Lower leg skin (tissue), 4 donors: ENCODE results near the gene NTM. TPM values are rescaled to one million over a fixed set of nuclear protein-coding genes. Genes with fewer than 3 reads are reported as not detected.

Source experiments
- DNase-seq, 2 donors: peaks; one replicate each; pipeline ENCODE4 v3.0.0-alpha.2; 2019; ENCODE audit warnings: low spot score in 2 of 2
- H3K4me3 ChIP-seq: fragments of 200-600 bp; sonication (generic); 2 replicates; pipeline ENCODE4 v1.5.1; 2017; ENCODE audit warnings: mild to moderate bottlenecking, low read depth; ENCODE audit not compliant: poor library complexity, severe bottlenecking
- POLR2A ChIP-seq, 2 donors: fragments of 450-650 bp; IDR thresholded peaks; one replicate each; pipeline ENCODE4 v1.6.1; 2016 to 2017; ENCODE audit warnings: antibody characterized with exemption in 2 of 2, mild to moderate bottlenecking in 1 of 2, moderate library complexity in 1 of 2
- WGBS, 2 donors: methylation state at CpG; one replicate each; pipeline ENCODE4 v1.1.5; 2018; 5-methylcytosine and 5-hydroxymethylcytosine counted together
- intact Hi-C: fragments of 100-400 bp; cut with DNase I; formaldehyde crosslinking; loops from one replicate; pipeline ENCODE4 v1.15.0; 2023; ENCODE audit warnings: low total_unique reads
- total RNA-seq, 4 donors: library from RNA; depleted of rRNA; stranded (reverse); fragments of >200 nt; gene quantifications; one replicate each; pipeline ENCODE4 v1.1.0, GENCODE V29; 2016
- TF ChIP-seq, protein P1 (sequence below), 3 donors: fragments of 450-650 bp; IDR thresholded peaks; one replicate each; pipeline ENCODE4 v1.5.1; 2016; ENCODE audit warnings: antibody characterized with exemption in 3 of 3, mild to moderate bottlenecking in 3 of 3, moderate library complexity in 2 of 3

The NTM gene
- total RNA-seq, 4 donors from 2014 or later = 2.8 to 5.7 (median 4.9) TPM

GRCh38 chr11:132335311-132335710, 964.9 kb downstream of the NTM start:
- TF ChIP-seq, protein P1, sequence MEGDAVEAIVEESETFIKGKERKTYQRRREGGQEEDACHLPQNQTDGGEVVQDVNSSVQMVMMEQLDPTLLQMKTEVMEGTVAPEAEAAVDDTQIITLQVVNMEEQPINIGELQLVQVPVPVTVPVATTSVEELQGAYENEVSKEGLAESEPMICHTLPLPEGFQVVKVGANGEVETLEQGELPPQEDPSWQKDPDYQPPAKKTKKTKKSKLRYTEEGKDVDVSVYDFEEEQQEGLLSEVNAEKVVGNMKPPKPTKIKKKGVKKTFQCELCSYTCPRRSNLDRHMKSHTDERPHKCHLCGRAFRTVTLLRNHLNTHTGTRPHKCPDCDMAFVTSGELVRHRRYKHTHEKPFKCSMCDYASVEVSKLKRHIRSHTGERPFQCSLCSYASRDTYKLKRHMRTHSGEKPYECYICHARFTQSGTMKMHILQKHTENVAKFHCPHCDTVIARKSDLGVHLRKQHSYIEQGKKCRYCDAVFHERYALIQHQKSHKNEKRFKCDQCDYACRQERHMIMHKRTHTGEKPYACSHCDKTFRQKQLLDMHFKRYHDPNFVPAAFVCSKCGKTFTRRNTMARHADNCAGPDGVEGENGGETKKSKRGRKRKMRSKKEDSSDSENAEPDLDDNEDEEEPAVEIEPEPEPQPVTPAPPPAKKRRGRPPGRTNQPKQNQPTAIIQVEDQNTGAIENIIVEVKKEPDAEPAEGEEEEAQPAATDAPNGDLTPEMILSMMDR (IDR thresholded peaks at IDR 0.05) = no peak
- TF ChIP-seq POLR2A (IDR thresholded peaks at IDR 0.05) = no peak
- WGBS, 2 donors = 88 to 90% methylated on average over 14 of the region's 14 CpGs
- no peak overlapping the region for H3K4me3 ChIP-seq
- peak in 1 of 2 donors; percentile 60 for DNase-seq
- intact Hi-C loops = no loop called here

DNA sequence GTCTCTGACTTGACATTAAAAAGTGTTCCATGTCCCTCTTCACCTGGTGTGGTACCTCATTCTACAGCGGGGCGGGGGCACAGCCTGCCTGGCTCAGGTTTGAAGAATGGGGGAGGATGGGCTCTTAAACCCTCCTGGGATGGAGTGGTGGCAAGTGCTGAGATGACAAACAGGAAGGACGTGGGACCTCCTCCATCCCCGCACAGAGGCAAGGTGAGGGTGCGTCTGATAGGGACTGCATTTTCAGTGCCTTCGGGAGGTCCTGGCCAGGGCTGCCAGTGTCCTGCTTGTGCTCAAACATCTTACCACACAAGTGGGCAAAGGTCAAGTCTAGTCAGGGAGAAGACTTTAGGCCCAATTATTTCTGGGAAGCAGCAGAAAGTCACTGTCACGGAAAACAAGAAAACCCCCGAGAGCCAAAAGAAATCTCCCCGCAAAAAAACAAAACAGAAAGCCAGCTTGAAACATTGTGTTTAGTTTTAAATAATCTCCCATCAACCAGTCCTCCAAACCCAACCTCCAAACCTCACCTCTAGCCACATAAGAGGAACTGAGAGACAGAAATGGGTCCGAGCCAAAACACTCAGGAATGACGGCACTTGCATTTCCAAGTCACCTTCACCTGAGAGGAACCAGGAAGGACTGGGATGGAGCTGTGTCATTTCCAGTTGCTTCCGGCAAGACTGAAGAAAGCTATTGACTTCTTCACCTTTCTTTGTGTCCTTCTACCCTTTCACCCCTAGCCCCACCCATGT, 966.5 kb downstream of the NTM start:
- no peak for TF ChIP-seq POLR2A (IDR thresholded peaks at IDR 0.05)
- TF ChIP-seq, protein P1 (IDR thresholded peaks at IDR 0.05) = no peak
- WGBS, 2 donors = 86 to 88% methylated on average over 12 of the region's 12 CpGs
- intact Hi-C loops = no loop called here
- no peak overlapping the region for H3K4me3 ChIP-seq
- DNase-seq = no peak

GRCh38 chr11:132337819-132338416, 967.5 kb downstream of the NTM start:
- no peak for TF ChIP-seq POLR2A (IDR thresholded peaks at IDR 0.05)
- TF ChIP-seq, protein P1 (IDR thresholded peaks at IDR 0.05) = no peak
- intact Hi-C loops = no loop called here
- no peak overlapping the region for H3K4me3 ChIP-seq
- DNase-seq = peak in 1 of 2 donors; percentile 13
- WGBS, 2 donors = 65 to 80% methylated on average over 2 of the region's 2 CpGs

GRCh38 chr11:132342408-132342807, 972.0 kb downstream of the NTM start:
- TF ChIP-seq, protein P1 (IDR thresholded peaks at IDR 0.05) = no peak
- TF ChIP-seq POLR2A (IDR thresholded peaks at IDR 0.05) = no peak
- no peak for DNase-seq
- no peak overlapping the region for H3K4me3 ChIP-seq
- intact Hi-C loops = no loop called here
- 56 to 64% methylated on average over 3 of the region's 3 CpGs for WGBS, 2 donors

GRCh38 chr11:132343445-132344175, 973.2 kb downstream of the NTM start:
- H3K4me3 ChIP-seq = no peak overlapping the region
- TF ChIP-seq, protein P1 (IDR thresholded peaks at IDR 0.05) = no peak
- WGBS, 2 donors = 37 to 44% methylated on average over 5 of the region's 5 CpGs
- no peak for DNase-seq
- intact Hi-C loops = no loop called here
